ENCODE data around the gene SCAMP2.
"Not testable (repeated sequence)": the region's sequence is repeated elsewhere in the genome, so short reads cannot be mapped to it uniquely, and the experiment has no call there.

The SCAMP2 gene

GRCh38 chr15:74889883-74890664 lies 16.9 kb upstream of the SCAMP2 start, which contains the start of gene MPI:
MPI (plus strand) TSS chr15:74890042; CDS start chr15:74890074, 32 bp downstream.
- peak; percentile 83 for DNase-seq

GRCh38 chr15:74889390-74889882 lies 16.3 kb upstream of the SCAMP2 start:
- DNase-seq: no peak

- DNase-seq: no peak
These were observed 15.6 kb upstream of the SCAMP2 start for GRCh38 chr15:74888716-74889115.

GRCh38 chr15:74887537-74888193 lies 14.5 kb upstream of the SCAMP2 start:
- not testable (repeated sequence) for DNase-seq

GRCh38 chr15:74885461-74885860 lies 12.3 kb upstream of the SCAMP2 start:
- no peak for DNase-seq

- no peak for DNase-seq
These were observed 11.5 kb upstream of the SCAMP2 start for GRCh38 chr15:74884428-74885223.

- DNase-seq: no peak
These were observed 9.4 kb upstream of the SCAMP2 start for GRCh38 chr15:74882528-74882927.

GRCh38 chr15:74878273-74878672 lies 5.1 kb upstream of the SCAMP2 start:
- DNase-seq: no peak

- no peak for DNase-seq
These were observed 725 bp upstream of the SCAMP2 start for GRCh38 chr15:74873756-74874424.

- no peak for DNase-seq
These were observed 496 bp downstream of the SCAMP2 start for GRCh38 chr15:74872702-74873035.

- no peak for DNase-seq
These were observed 2.5 kb downstream of the SCAMP2 start for GRCh38 chr15:74870436-74871215.

- no peak for DNase-seq
These were observed 3.3 kb downstream of the SCAMP2 start for GRCh38 chr15:74869726-74870407.

- DNase-seq: no peak
These were observed 3.8 kb downstream of the SCAMP2 start for GRCh38 chr15:74869372-74869725.

GRCh38 chr15:74868059-74868458 lies 5.1 kb downstream of the SCAMP2 start:
- DNase-seq: no peak

- DNase-seq: no peak
These were observed 5.6 kb downstream of the SCAMP2 start for GRCh38 chr15:74867466-74868038.

GRCh38 chr15:74866090-74866489 lies 7.1 kb downstream of the SCAMP2 start:
- DNase-seq: no peak

GRCh38 chr15:74865316-74865715 lies 7.8 kb downstream of the SCAMP2 start:
- DNase-seq: no peak

- DNase-seq: no peak
These were observed 8.9 kb downstream of the SCAMP2 start for GRCh38 chr15:74864296-74864695.

GRCh38 chr15:74863239-74864056 lies 9.7 kb downstream of the SCAMP2 start:
- DNase-seq: no peak

- DNase-seq: no peak
These were observed 14.8 kb downstream of the SCAMP2 start for GRCh38 chr15:74858369-74858740.

Measured in activated CD4-positive, CD25-positive, alpha-beta regulatory T cell treated with anti-CD3 and anti-CD28 coated beads, Interleukin-2, amount 50 U/mL, for 72 hours (primary cell).